Lower lobe of right lung (tissue), 2 donors: ENCODE measurements around the gene ST3GAL3. TPM values are rescaled to one million over a fixed set of nuclear protein-coding genes. Genes with fewer than 3 reads are reported as not detected.

Source experiments
- ATAC-seq, 2 donors: fragments of 200-7000 bp; cut with Tn5 transposase; one replicate each; pipeline ENCODE4 v1.9.1; 2020 to 2022; ENCODE audit warnings: mild to moderate bottlenecking in 2 of 2, moderate library complexity in 2 of 2
- DNase-seq: peaks from one replicate; pipeline ENCODE4 v3.0.0-alpha.2; 2020
- H3K27ac ChIP-seq: fragments of 200-600 bp; one replicate; pipeline ENCODE4 v1.8.0; 2022
- H3K27me3 ChIP-seq: fragments of 200-600 bp; one replicate; pipeline ENCODE4 v1.8.0; 2022; ENCODE audit warnings: low read depth
- H3K36me3 ChIP-seq: fragments of 200-600 bp; one replicate; pipeline ENCODE4 v1.8.0; 2022; ENCODE audit warnings: mild to moderate bottlenecking
- H3K4me1 ChIP-seq: fragments of 200-600 bp; one replicate; pipeline ENCODE4 v1.8.0; 2022
- H3K4me3 ChIP-seq: fragments of 200-600 bp; one replicate; pipeline ENCODE4 v1.8.0; 2022; ENCODE audit warnings: mild to moderate bottlenecking
- H3K9me3 ChIP-seq: fragments of 200-600 bp; one replicate; pipeline ENCODE4 v1.8.0; 2022
- CTCF ChIP-seq: fragments of 200-600 bp; IDR thresholded peaks from one replicate; pipeline ENCODE4 v1.8.0; 2022; ENCODE audit warnings: antibody characterized with exemption, mild to moderate bottlenecking
- intact Hi-C: fragments of 100-400 bp; cut with DNase I; formaldehyde crosslinking; loops from one replicate; pipeline ENCODE4 v1.11.0; 2022
- total RNA-seq: library from RNA; stranded (reverse); fragmentation: NEBNext Ultra II Directional; extraction: Animal tissue kit (Norgen Biotek cat#: 25700); gene quantifications from one replicate; pipeline ENCODE4 v1.2.1, GENCODE V29; 2021
- donor health status: DM: no; HTN: yes; CAD: no; lungs with severe emphysema.

Gene ST3GAL3
- total RNA-seq, 1 donor from 2014 or later, result 23.6 TPM

GRCh38 chr1:43934986-43935324 is 227.6 kb downstream of the ST3GAL3 start:
- Histone ChIP-seq H3K4me3 (no peak overlapping the region), H3K27me3 (peaks cover 21% of the 10 kb centered on the region), H3K36me3 (peaks cover 5% of the 10 kb centered on the region), H3K4me1 (peaks cover 35% of the 10 kb centered on the region), H3K9me3 (no peaks in the 10 kb centered on the region), H3K27ac (no peak overlapping the region)
- intact Hi-C loops, result no loop called here
- DNase-seq (no peak), ATAC-seq (no peak)
- TF ChIP-seq CTCF, result no peak

- no peaks in the 10 kb centered on the region for H3K9me3 ChIP-seq
- no peaks in the 10 kb centered on the region for H3K36me3 ChIP-seq
- H3K4me1 ChIP-seq, result peaks cover 35% of the 10 kb centered on the region
- H3K4me3 ChIP-seq, result peak overlapping the region; percentile 47
- no peak for TF ChIP-seq CTCF
- ATAC-seq, result no peak
- H3K27ac ChIP-seq, result no peak overlapping the region
- intact Hi-C loops, result no loop called here
- DNase-seq, result no peak
- H3K27me3 ChIP-seq, result peaks cover 21% of the 10 kb centered on the region
Measured at GRCh38 chr1:43935711-43936427, 228.5 kb downstream of the ST3GAL3 start.

GRCh38 chr1:43936431-43937151 is 229.3 kb downstream of the ST3GAL3 start:
- Histone ChIP-seq H3K36me3 (no peaks in the 10 kb centered on the region), H3K9me3 (no peaks in the 10 kb centered on the region), H3K27me3 (peaks cover 21% of the 10 kb centered on the region), H3K4me3 (peak overlapping the region; percentile 47), H3K27ac (no peak overlapping the region), H3K4me1 (peaks cover 35% of the 10 kb centered on the region)
- intact Hi-C loops, result no loop called here
- ATAC-seq (peak in 1 of 2 donors; percentile 7), DNase-seq (peak; percentile 63)
- TF ChIP-seq CTCF, result no peak

- H3K4me1 ChIP-seq, result peaks cover 35% of the 10 kb centered on the region
- intact Hi-C loops, result no loop called here
- H3K9me3 ChIP-seq, result no peaks in the 10 kb centered on the region
- H3K36me3 ChIP-seq, result no peaks in the 10 kb centered on the region
- no peak overlapping the region for H3K4me3 ChIP-seq
- no peak for TF ChIP-seq CTCF
- no peak overlapping the region for H3K27ac ChIP-seq
- DNase-seq, result no peak
- peaks cover 21% of the 10 kb centered on the region for H3K27me3 ChIP-seq
- no peak for ATAC-seq
Measured at GRCh38 chr1:43937179-43937865, 230.0 kb downstream of the ST3GAL3 start.

GRCh38 chr1:43938383-43938782 is 231.0 kb downstream of the ST3GAL3 start:
- no peak overlapping the region for H3K27ac ChIP-seq
- DNase-seq (no peak), ATAC-seq (no peak)
- no peak for TF ChIP-seq CTCF
- H3K9me3 ChIP-seq, result no peaks in the 10 kb centered on the region
- H3K4me3 ChIP-seq, result no peak overlapping the region
- peaks cover 30% of the 10 kb centered on the region for H3K4me1 ChIP-seq
- H3K36me3 ChIP-seq, result no peaks in the 10 kb centered on the region
- peaks cover 19% of the 10 kb centered on the region for H3K27me3 ChIP-seq
- intact Hi-C loops, result no loop called here
